Upper lobe of left lung (tissue), 6 donors: Measurements from ENCODE around the gene PCSK2. TPM values are rescaled to one million over a fixed set of nuclear protein-coding genes. Genes with fewer than 3 reads are reported as not detected.

ENCODE experiments used
- ATAC-seq, 2 donors: fragments of 200-7000 bp; cut with Tn5 transposase; one replicate each; pipeline ENCODE4 v1.9.1; 2022; ENCODE audit warnings: mild to moderate bottlenecking in 2 of 2, moderate library complexity in 2 of 2; ENCODE audit not compliant: low FRiP score in 2 of 2
- DNase-seq, 2 donors: peaks; one replicate each; pipeline ENCODE4 v3.0.0-alpha.2; 2019 to 2020
- H3K27ac ChIP-seq, 4 donors: fragments of 200-600 bp; sonication (generic); one replicate each; pipeline ENCODE4 v1.5.1; 2016 to 2019
- H3K27me3 ChIP-seq, 4 donors: fragments of 200-600 bp; sonication (generic); one replicate each; pipeline ENCODE4 v1.5.1; 2017 to 2019
- H3K36me3 ChIP-seq, 4 donors: fragments of 200-600 bp; sonication (generic); one replicate each; pipeline ENCODE4 v1.5.1; 2016 to 2019
- H3K4me1 ChIP-seq, 4 donors: fragments of 200-600 bp; sonication (generic); one replicate each; pipeline ENCODE4 v1.5.1; 2018 to 2019
- H3K4me3 ChIP-seq, 4 donors: fragments of 200-600 bp; sonication (generic); one replicate each; pipeline ENCODE4 v1.5.1; 2017 to 2019; ENCODE audit warnings: mild to moderate bottlenecking in 2 of 4, moderate library complexity in 1 of 4
- H3K9me3 ChIP-seq, 4 donors: fragments of 200-600 bp; sonication (generic); one replicate each; pipeline ENCODE4 v1.5.1; 2018 to 2019
- EP300 ChIP-seq, 4 donors: sonication (generic); formaldehyde crosslinking; IDR thresholded peaks; one replicate each; pipeline ENCODE4 v1.5.1; 2017; ENCODE audit warnings: antibody characterized with exemption in 4 of 4, control low read depth in 2 of 4
- POLR2A ChIP-seq, 4 donors: fragments of 450-650 bp; IDR thresholded peaks; one replicate each; pipeline ENCODE4 v1.5.1; 2016 to 2017; ENCODE audit warnings: antibody characterized with exemption in 4 of 4, mild to moderate bottlenecking in 2 of 4
- POLR2AphosphoS5 ChIP-seq, 2 donors: sonication (generic); formaldehyde crosslinking; IDR thresholded peaks; one replicate each; pipeline ENCODE4 v1.5.1; 2017; ENCODE audit warnings: antibody characterized with exemption in 2 of 2
- WGBS, 2 donors: methylation state at CpG; one replicate each; pipeline ENCODE4 v1.1.5; 2017 to 2018; 5-methylcytosine and 5-hydroxymethylcytosine counted together
- total RNA-seq, 6 donors: library from RNA; depleted of rRNA in 4 of 6; stranded (reverse); fragments of >200 nt in 4 of 6; gene quantifications; one replicate each; pipeline versions ENCODE4 v1.1.0 to v1.2.1, GENCODE V29; 2016 to 2021
- TF ChIP-seq, protein P1 (sequence below), 6 experiments: fragments of 450-650 bp in 4 of 6; fragments of 200-600 bp in 2 of 6; sonication (generic) in 2 of 6; IDR thresholded peaks; one replicate each; pipeline ENCODE4 v1.5.1; 2016 to 2019; ENCODE audit warnings: antibody characterized with exemption in 6 of 6
- donor health status: DM: no; HTN: no; CAD: no; lungs with moderate emphysema.
- donor health status: DM: no; HTN: yes; CAD: no; lungs with severe emphysema.

The PCSK2 gene
- total RNA-seq, 6 donors from 2014 or later: 1.4 to 75.3 (median 15.9) TPM

DNA sequence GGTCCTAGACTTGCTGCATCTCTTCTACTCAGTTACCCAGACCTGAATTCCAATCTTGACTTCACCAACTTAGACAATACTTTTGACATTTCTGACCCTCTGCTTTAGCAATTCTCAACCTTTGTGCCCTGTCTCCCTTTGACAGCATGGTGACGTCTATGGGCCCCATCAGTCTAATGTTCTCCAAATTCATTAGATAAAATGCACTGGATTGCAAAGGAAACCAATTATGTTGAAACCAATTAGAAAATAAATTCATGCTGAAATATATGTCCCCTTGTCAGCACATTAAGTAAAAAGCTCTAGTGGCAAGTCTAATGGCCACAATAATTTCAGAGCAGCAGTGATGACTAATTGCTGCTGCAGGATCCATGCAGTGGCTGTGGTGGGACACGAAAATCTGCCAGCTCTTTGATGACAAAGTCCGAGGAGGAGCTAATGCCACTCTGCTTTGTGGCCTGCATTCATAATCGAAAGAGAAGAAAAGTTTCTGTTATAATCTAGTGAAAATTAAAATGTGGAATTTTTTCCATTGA is 240.3 kb downstream of the PCSK2 start:
- 83 to 87% methylated on average over 4 of the region's 4 CpGs for WGBS, 2 donors
- no peak for ATAC-seq
- TF ChIP-seq, protein P1, sequence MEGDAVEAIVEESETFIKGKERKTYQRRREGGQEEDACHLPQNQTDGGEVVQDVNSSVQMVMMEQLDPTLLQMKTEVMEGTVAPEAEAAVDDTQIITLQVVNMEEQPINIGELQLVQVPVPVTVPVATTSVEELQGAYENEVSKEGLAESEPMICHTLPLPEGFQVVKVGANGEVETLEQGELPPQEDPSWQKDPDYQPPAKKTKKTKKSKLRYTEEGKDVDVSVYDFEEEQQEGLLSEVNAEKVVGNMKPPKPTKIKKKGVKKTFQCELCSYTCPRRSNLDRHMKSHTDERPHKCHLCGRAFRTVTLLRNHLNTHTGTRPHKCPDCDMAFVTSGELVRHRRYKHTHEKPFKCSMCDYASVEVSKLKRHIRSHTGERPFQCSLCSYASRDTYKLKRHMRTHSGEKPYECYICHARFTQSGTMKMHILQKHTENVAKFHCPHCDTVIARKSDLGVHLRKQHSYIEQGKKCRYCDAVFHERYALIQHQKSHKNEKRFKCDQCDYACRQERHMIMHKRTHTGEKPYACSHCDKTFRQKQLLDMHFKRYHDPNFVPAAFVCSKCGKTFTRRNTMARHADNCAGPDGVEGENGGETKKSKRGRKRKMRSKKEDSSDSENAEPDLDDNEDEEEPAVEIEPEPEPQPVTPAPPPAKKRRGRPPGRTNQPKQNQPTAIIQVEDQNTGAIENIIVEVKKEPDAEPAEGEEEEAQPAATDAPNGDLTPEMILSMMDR (IDR thresholded peaks at IDR 0.05): no peak
- TF ChIP-seq POLR2AphosphoS5 (IDR thresholded peaks at IDR 0.05): no peak
- no peak for TF ChIP-seq EP300 (IDR thresholded peaks at IDR 0.05)
- no peak for TF ChIP-seq POLR2A (IDR thresholded peaks at IDR 0.05)

DNA sequence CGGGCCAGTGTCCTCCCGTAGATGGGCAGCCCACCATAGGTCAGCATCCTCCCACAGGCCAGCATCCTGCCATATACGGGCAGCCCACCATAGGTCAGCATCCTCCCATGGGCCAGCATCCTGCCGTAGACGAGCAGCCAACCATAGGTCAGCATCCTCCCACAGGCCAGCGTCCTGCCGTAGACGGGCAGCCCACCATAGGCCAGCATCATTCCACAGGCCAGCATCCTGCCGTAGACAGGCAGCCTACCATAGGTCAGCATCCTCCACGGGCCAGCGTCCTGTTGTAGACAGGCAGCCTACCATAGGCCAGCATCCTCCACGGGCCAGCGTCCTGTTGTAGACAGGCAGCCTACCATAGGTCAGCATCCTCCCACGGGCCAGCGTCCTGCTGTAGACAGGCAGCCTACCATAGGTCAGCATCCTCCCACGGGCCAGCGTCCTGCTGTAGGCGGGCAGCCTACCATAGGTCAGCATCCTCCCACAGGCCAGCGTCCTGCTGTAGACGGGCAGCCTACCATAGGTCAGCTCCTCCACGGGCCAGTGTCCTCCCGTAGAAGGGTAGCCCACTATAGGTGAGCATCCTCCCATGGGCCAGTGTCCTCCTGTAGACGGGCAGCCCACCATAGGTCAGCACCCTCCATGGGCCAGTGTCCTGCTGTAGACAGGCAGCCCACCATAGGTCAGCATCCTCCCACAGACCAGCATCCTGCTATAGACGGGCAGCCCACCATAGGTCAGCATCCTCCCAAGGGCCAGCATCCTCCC is 241.4 kb downstream of the PCSK2 start:
- no peaks in the 10 kb centered on the region for H3K36me3 ChIP-seq
- H3K27ac ChIP-seq: no peak overlapping the region
- no peaks in the 10 kb centered on the region for H3K9me3 ChIP-seq
- H3K27me3 ChIP-seq: no peaks in the 10 kb centered on the region
- H3K4me3 ChIP-seq: no peak overlapping the region
- no peaks in the 10 kb centered on the region for H3K4me1 ChIP-seq
- WGBS, 2 donors: 69 to 78% methylated on average over 12 to 20 of the region's 24 CpGs
- TF ChIP-seq EP300 (IDR thresholded peaks at IDR 0.05) (no peak), POLR2AphosphoS5 (IDR thresholded peaks at IDR 0.05) (no peak), POLR2A (IDR thresholded peaks at IDR 0.05) (no peak)
- TF ChIP-seq, protein P1 (IDR thresholded peaks at IDR 0.05): no peak
- DNase-seq (peak in 1 of 2 donors; percentile 37), ATAC-seq (peak in 1 of 2 donors; percentile 12)

More for the DNA sequence above, 240.3 kb downstream of the PCSK2 start:
- no peak overlapping the region for H3K4me3 ChIP-seq
- H3K4me1 ChIP-seq: no peaks in the 10 kb centered on the region
- no peaks in the 10 kb centered on the region for H3K36me3 ChIP-seq
- no peak overlapping the region for H3K27ac ChIP-seq
- H3K27me3 ChIP-seq: no peaks in the 10 kb centered on the region
- DNase-seq: no peak
- H3K9me3 ChIP-seq: no peaks in the 10 kb centered on the region

DNA sequence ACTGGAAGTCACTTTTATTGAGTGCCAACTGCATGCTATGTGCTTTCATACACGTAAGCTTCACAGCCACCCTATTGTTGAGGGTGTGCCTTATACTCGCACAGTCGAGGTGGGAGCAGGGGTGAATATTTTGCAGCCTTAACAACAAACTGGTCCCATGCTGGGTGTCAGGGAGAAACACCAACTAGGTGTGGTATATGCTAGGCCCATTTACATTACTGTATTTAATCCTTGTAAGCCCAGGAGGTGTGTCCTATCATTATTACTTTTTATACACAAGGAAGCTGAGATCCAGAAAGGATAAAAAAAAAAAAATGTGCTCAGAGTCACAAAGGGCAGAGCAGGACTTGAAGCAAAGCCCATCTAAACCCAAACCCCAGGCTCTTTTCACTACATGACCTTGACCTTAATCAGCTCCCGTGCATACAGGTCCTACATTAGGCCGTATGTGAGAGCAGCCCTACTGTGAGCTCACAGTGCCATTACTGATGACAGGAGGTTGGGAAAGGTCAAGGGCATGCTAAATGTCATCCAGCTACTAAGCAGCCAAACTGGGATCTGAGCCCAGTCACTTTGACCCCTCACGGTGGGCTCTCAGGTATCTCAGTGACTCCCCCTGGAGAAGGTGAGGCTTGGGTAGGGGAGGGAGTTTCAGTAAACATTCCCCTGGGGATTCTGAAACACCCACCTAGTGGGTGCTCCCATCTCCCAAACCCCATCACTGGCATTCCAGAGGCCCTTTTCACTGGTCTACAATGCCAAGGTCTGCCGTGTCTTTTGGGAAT is 242.6 kb downstream of the PCSK2 start:
- DNase-seq (no peak), ATAC-seq (no peak)
- no peaks in the 10 kb centered on the region for H3K9me3 ChIP-seq
- WGBS, 2 donors: 87 to 96% methylated on average over 7 of the region's 7 CpGs
- H3K4me1 ChIP-seq: no peaks in the 10 kb centered on the region
- H3K27ac ChIP-seq: no peak overlapping the region
- TF ChIP-seq POLR2AphosphoS5 (IDR thresholded peaks at IDR 0.05): no peak
- no peak for TF ChIP-seq EP300 (IDR thresholded peaks at IDR 0.05)
- no peak for TF ChIP-seq POLR2A (IDR thresholded peaks at IDR 0.05)
- TF ChIP-seq, protein P1 (IDR thresholded peaks at IDR 0.05): no peak
- H3K36me3 ChIP-seq: no peaks in the 10 kb centered on the region
- no peaks in the 10 kb centered on the region for H3K27me3 ChIP-seq
- H3K4me3 ChIP-seq: no peak overlapping the region

DNA sequence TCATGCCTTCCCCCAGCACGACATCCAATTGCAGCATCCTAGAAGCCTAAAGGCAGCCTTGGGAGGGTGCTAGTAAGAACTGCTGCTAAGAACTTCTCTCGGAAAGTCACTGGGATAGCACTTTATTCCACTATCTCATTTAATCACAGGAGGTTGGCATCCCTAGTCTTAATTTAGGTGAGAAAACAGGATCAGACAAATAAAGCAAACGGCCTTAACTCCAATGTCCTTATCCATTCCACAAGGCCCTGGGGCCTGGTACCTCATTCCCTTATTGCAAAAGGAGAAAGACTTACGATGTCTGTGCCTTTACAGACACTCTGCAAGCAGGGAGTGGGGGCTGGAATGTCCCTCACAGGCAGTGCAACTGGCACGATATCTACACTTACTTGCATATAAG is 243.7 kb downstream of the PCSK2 start:
- no peak for DNase-seq
- 83 to 92% methylated on average over 5 of the region's 5 CpGs for WGBS, 2 donors
- Histone ChIP-seq H3K4me1 (no peaks in the 10 kb centered on the region), H3K36me3 (no peaks in the 10 kb centered on the region), H3K27me3 (no peaks in the 10 kb centered on the region), H3K9me3 (no peaks in the 10 kb centered on the region), H3K4me3 (no peak overlapping the region), H3K27ac (no peak overlapping the region)
- ATAC-seq: no peak
- no peak for TF ChIP-seq POLR2A (IDR thresholded peaks at IDR 0.05)
- TF ChIP-seq EP300 (IDR thresholded peaks at IDR 0.05): no peak
- TF ChIP-seq, protein P1 (IDR thresholded peaks at IDR 0.05): no peak
- no peak for TF ChIP-seq POLR2AphosphoS5 (IDR thresholded peaks at IDR 0.05)
